Activated CD4-positive, alpha-beta T cell treated with anti-CD3 and anti-CD28 coated beads, Interleukin-2, amount 50 U/mL, for 48 hours (primary cell): ENCODE measurements around the gene SMYD3.

Experiments used
- DNase-seq, 2 experiments: peaks; one replicate each; pipeline ENCODE4 v3.0.0-alpha.2; 2020

The SMYD3 gene

DNA sequence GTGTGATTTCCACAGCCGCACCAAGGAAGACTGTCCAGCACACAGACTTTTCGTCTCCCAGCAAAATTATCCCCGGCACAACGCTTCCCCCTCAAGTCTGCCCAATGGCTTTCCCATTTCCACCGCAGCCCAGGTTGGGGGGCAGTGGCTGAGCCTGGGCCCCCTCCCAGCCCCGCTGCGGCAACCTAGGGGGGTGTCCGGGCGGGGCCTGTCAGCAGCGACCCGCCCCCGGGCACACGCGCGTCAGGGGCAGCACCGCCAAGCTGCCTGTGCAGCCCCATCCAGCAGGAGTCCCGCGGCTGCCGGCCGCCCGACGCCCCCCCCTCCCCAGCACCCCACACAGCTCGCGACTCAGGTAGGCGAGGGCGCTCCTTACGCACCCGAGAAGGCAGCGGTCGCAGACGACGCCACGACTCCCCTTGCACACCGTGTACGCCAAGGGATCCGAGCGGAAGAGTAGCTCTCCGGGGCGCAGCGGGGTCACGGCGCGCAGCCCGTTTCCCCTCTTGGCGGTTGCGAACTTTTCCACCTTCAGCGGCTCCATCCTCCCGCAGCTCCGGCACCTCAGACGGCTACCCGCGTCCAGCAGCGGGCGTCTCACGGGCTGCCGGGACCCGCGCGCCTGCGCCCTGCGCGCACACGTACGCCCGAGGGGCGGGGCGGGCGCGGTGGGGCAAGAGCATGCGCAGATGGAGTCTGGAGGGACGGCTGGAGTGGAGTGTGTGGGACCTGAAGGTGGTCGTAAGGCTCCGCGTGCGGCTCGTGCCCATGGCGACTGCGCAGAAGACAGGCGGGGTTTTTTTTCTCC lies at the start of gene SMYD3:
TSS of gene SMYD3 (minus strand) at position 606 of the 808 bp plus-strand sequence.
- peak; percentile 78 to 83 for DNase-seq

DNA sequence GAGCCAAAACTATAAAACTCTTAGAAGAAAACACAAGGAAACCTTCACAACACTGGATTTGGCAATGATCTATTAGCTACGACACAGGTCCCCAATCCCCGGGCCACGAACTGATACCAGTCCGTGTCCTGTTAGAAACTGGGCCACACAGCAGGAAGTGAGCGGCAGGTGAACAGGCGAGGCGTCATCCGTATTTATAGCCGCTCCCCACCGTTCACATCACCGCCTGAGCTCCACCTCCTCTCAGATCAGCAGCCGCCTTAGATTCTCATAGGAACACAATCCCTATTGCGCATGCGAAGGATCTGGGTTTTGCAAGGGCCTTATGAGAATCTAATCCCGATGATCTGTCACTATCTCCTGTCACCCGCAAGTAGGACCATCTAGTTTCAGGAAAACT lies 47.1 kb upstream of the SMYD3 start:
- DNase-seq, result no peak

DNA sequence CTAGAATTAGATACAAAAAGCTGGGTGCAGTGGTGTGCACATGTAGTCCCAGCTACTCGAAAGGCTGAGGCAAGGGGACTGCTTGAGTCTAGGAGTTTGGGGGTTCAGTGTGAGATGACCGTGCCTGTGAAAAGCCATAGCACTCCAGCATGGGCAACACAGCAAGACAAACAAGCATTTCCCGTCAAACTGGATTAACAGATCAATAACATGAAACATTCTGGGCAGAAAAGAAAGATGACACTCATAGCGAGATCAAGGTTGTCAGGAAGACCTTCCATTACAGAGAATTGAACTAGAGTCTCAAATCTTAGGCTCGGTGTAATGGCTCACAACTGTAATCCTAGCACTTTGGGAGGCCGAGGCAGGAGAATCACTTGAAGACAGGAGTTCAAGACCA lies 45.0 kb upstream of the SMYD3 start:
- no peak for DNase-seq

DNA sequence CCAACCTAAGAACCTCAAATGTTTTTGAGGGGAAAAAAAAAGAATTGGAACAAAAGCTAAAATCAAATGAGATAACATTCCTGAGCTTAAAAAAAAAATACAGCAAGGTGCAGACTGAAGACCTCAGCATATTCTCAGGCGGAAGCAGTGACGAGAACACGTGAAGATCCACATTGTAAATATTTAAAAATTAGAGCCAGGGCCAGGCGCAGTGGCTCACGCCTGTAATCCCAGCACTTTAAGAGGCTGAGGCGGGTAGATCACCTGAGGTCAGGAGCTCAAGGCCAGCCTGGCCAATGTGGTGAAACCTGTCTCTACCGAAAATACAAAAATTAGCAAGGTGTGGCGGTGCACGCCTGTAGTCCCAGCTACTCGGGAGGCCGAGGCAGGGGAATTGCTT lies 43.3 kb upstream of the SMYD3 start:
- DNase-seq, result no peak

DNA sequence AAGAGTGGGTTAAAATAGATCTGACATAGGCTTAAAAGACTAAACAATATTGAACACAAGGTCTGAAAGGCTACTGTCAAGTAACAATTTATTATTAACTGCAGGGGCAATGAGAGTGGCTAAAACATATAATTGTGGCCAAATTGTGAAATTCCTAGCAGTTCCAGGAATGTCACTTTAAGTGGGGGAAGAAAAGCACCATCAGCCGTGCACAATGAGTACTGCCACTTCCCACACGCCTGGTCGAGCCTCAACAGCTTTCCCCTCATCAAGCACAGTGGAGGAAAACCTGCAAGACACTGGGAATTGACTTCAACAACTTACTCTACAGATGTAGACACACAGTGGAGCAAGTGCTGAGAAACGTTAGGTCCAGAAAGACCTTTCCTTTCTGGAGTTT lies 42.6 kb upstream of the SMYD3 start:
- no peak for DNase-seq

DNA sequence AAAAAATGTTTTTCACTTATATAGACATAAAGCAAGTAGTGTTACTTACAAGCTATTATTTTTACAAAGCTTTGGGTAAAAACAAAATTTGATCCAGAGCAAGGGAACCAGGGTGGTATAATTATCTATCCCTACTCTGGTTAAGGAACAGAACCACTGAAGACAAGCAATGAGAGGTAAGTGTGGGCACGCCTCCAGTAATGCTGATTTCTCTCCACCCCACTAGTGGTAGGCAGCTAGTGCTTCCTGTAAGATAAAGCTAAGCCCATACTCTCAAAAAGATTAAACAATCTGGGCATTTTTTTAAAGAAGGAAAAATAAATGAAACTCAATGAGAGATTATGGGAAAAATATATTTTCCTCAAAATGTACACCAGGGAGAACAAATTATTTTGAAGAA lies 36.9 kb upstream of the SMYD3 start:
- DNase-seq, result no peak

DNA sequence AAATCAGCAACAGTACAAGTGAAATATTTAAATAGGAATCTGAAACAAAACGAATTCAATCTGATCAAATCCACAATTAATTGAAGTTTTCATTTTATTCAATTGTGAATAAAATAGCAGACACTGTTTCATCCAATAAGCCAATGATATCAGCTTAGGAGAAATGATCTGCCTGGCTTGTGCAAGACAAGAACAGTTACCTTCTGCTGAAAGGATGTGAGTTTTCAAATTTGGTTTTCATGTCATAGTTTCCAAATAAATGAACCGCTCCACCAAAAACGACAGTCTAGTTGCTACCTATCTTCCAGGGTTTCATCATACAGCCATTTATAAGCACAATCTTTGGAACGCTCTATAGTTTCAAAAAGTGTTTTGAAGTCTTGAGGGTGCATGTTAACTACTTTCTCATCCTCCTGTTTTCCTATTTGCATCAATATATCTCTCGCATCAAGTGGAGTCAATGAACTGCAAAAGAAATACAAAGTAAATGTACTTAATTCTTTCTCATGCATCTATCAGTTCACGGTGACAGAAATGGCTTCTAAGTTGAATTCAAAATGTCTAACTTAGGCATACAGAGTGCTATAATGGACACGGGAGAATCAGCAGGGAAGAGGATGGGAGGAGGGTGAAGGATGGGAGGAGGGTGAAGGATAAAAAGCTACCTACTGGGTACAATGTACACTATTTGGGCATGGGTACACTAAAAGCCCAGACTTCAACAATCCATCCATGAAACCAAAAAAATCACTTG lies 33.8 kb upstream of the SMYD3 start:
- DNase-seq, result no peak

DNA sequence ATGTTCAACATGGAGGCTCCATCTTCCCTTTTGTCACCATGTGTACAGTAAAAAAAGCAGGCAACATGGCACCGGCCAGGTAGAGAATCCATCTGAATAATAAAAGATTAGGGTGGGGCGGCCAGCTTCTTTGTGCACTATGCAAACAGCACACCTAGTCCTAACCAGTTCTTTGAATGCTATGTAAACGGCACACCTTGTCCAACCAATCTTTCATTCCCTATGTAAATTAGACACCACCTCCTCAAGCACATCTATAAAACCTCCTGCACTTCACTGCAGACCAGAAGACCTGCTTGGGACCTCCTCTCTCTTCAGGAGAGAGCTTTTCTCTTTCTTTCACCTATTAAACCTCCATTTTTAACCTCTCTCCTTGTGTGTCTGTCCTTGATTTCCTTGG lies 30.8 kb upstream of the SMYD3 start:
- no peak for DNase-seq

DNA sequence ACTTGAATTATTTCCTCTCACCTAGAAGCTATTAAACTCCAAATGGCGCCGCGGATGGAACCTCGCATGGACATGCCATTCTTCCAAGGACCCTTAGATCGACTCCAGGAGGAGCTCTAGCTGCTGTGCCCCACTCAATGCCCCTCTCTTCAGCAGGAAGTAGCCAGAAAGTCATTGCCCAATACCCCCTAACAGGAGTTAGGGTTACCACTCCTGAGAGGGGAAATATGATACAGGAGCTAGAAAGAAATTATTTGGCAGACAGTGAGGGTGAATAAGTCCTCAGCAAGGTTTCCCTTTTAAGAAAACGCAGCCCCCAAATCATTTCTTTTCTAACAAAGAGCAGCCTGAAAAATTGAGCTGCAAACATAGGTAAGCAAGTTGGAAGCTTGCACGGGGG lies 30.4 kb upstream of the SMYD3 start:
- DNase-seq, result no peak

DNA sequence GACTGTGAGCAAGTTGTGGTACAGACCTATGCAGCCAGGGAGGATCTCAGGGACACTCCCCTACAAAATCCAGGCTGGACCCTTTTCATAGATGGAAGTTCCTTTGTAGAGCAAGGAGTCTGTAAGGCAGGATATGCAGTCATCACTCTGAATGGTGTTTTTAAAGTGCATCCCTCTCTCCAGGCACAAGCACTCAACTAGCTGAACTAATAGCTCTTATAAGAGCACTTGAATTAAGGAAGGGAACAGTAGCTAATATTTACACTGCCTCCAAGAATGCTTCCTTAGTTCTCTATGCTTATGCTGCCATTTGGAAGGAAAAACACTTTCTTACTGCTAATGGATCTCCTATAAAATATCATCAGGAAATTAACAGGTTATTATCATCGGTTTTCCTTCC lies 27.0 kb upstream of the SMYD3 start:
- DNase-seq, result no peak

DNA sequence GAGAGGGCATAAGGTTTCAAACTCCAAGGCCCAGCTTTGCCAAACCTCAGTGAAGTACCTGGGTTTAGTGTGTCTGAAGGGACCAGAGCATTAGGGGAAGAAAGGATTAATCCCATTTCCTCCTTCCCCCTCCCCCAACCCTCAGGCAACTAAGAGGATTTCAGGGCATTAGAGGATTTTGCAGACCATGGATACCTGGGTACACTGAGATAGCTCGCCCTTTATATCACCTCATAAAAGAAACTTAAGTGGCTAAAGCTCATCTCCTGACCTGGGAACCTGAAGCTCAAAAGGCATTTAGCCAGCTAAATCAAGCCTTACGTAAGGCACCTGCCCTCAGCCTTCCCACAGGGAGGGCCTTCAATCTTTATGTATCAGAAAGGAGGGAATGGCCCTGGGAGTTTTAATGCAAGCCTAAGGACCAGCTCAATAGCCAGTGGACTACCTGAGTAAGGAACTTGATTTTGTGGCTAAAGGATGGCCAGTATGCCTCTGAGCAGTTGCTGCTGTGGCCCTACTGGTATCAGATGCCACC lies 26.4 kb upstream of the SMYD3 start:
- no peak for DNase-seq

DNA sequence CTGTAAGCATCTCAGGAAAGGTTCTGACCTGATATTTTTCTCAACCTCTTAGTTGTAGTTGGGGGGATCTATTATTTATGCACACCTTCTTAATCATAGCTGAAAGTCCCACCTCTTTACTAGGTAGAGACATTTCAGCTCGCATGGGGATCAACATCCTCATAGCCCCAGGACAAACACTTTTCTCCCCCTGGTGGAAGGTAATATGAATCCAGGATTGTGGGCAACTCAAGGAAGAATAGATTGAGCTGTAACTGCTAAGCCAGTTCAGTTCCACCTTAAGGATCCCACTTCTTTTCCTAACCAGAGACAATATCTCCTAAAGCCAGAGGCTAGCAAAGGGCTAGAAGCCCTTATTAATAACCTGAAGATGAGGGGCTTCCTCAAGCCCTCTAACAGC lies 25.4 kb upstream of the SMYD3 start:
- no peak for DNase-seq

DNA sequence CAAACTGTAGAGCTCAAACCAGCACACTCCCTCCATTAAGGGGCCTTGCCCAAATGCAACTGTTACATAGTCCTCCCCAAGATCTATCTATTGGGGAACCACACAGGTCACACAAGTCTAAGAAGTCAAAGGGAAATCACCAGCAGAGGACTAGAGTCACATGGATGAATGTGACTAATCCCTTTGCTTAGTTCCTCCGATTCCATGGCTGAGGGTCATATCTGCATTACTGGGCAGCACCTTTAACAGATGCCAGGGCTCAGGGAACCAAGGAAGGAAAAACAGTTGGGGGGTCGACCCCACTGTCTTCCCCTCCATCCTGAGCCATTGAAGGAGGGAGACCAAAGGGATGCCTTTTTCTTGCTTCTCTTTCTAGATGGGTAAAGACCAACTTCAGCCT lies 23.4 kb upstream of the SMYD3 start:
- no peak for DNase-seq

DNA sequence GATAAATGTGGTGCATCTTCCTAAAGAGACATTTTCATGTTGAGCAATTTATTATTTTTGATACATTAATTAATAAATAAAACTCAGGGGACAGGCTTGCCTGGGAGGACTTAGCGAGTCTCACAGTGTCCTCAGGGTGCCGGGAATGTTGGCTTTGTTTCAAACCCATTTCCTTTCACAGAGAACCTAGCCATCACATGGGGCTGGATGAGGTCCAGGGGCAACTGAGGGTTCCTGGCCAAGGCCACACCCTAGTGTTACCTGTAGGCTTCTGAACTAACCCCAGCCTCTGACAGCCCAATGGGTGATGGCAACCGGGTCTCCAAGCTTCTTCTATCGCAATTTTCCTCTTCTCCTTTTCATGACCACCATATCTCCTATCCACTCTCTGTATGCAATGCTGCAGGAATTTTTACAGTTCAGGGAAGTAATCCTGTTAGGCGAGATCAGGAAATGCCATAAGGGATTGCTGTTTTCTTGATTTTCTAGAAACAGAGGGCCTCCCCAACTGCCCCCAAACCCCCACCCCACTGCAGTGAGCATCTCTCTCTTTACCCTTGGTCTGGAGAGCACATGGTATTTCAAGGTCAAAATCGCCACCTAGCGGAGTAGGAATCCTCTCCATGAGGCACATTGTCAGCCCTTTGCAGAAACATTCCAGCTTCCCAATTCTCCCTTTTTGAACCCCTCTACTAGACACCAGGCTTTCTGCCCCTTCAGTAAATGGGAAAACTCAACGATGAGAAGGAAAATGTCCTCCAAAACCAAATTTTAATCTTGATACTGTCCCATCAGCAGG lies 22.1 kb upstream of the SMYD3 start:
- no peak for DNase-seq

DNA sequence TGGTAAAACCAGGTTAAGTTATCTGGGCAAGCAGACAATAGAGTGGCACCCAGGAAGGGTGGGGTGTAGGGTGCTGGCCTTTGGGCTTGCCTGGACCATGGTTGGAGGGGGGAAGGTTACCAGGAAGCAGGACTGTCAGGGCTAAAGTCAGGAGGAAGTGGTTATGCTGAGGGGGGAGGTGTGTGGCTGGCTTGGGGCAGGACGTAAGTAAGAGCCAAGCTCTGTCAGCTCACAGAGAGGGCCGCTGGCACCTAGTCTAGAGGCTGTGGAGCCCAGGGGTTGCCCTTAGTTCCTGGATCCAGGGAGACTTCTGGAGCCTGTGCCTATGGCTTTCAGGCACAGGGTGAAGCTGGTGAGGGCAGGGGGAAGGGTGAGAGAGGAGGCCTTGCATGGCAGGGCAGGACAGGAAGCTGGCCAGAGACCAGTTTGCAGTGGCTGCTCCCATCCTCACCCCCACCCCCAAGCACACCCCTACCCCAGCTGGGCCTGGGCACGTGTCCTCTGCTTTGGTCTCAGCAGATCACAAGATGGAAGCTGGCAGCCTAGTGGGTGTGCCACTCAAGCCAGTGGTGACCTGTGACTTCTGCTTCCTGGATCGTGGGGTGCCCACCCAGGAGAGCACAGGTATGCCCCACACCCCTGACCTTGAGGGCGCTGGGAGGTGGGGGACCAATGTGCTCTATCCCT lies 20.5 kb upstream of the SMYD3 start:
- DNase-seq, result no peak

DNA sequence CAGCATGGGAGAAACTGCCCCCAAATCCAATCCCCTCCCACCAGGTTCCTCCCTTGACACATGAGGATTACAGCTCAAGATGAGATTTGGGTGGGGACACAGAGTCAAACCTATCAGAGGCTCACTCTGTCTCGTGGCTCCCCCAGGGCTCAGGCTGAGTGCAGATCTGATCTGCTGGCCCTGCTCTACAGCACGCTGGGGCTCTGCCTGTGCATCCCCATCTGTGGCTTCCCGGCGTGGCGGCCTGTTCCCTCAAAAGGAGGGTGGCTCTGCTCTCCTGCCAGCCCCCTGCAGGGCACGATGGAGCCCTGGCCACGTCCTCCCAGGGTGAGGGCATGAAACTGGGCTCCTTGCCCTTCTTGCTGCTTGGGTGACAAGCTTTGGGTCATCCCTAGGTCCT lies 19.8 kb upstream of the SMYD3 start:
- DNase-seq, result no peak

DNA sequence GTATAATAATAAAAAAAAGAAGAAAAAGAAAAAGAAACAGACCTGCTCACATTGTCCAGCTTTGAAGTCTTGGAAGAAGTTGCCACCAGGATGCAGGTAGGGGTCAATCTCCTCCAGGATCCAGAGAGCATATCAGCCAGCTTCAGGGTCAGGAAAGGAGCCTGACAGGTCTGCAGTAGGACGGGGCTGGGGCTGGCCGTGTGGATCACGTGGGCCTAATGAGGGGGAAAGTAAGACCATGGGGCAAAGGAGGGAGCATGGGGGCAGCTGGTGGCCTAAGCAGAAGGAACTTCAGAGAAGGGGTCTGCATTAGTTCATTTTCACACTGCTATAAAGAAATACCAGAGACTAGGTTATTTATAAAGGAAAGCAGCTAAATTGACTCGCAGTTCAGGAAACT lies 19.3 kb upstream of the SMYD3 start:
- DNase-seq, result no peak

DNA sequence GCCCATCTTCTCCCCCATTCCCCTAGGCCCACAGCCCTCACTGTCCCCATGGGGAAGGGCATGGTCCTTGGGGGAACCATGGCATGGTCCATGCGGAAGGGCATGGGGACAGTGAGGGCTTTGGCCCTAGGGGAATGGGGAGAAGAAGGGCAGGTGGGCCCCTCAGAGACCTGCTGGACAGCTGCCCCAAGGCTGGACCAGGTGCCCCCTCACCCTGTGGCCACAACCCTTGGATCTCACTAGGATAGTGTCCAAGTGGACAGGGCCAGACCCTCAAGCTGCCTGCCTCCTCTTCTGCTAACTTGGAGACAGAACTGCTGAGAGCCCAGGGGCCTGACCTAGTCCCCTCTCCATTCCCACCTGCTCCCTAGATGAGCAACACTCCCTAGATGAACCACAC lies 12.4 kb upstream of the SMYD3 start:
- DNase-seq, result no peak

DNA sequence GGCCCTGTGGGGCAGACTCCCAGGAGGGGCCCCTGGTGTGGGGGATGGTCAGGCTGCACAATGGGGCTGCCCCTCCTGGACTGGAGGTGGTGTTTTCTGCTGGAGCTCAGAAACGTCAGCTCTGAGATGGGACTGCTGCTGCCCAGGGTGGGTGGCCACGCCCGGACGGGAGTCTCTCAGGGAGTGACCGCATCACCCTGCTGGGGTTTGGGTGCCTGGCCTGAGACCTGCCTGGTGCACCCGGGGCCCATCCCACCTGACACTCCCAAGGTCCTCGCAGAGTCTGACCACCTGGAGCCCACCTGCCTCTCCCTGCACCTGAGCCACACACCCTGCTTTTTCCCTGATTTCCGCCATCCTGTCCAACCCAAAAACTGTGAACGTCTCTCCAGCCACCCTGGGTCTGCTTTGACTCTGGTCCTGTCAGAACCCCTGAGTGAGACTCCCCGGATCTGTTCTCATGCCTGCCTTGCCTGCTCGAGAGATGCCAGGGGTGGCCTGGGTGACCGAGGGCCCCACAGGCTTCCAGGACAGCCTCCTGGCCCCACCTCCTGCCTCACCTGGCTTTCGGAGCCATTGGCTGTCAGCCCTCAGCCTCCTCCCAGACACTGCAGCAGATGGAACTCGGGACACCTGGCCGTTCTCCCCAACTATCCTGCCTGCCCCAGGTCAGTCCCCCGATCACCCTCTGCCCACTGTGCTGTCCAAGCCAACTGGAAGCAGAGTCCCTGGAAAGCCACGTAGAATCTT lies 11.6 kb upstream of the SMYD3 start:
- no peak for DNase-seq

DNA sequence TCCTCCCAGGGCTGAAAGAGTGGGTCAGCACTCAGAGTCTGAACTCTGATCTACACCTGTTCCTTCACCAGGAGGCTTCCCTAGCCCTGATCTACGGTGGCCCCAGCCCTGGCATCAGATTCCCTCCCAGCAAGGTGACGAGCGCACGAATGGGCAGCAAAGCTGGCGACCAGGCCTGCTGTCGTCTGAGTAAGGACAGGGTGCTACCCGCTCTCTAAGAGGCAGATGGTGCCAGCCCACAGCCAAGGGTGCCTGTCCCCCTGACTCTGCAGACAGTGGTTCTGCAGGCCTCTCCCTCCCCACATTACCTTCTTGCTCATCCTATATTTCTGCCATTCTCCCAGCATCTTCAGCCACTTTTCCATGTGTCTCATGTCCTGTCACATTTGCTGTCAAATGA lies 10.3 kb upstream of the SMYD3 start:
- DNase-seq, result no peak

DNA sequence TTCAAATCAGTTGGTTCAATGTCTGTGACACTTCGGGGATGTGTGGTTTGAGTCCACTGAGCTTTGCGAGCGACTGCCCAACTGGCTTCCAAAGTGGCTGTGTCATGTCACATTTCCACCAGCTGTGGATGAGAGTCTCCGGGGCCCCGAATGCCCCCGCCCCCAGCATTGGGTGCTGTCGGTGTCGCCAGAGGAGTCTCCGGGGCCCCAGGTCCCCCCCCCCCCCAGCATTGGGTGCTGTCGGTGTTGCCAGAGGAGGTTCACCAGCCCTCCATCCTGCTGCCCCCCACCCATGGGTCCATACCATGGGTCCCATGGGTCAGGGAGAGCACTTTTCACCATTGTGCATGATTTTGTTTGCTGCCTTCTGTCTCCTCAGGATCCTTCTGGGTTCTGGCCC lies 9.0 kb upstream of the SMYD3 start:
- DNase-seq, result no peak

DNA sequence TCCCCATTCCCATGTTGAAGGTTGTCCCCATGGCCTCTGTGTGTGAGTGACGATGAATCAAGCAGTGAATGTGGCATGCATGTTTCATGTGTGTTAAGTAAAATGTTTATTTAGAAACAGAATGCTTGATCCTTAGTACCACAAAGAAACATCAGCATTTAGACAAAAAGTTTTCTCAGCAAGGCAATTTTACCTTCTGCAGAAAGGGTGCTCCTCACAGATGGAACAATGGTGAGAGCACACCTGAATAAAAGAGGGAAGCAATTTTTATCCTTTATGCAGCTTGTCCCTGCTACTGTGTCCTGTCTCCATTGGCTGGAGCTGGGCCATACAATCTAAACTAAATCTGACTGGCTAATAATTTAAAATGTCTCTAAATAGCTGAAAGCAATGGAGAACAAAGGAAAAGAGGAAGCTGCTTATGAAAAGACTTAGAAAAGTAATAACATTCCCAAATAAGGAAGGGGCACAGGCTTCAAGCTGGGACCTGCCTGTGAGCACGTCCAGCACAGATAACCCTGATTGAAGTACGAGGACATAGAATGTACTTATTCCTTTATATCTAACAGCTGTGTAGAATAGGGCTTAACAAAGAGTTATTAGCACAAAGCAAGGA lies 8.4 kb upstream of the SMYD3 start:
- no peak for DNase-seq
